Measurements from ENCODE around the gene SPRR2F. TPM values are rescaled to one million over a fixed set of nuclear protein-coding genes. Genes with fewer than 3 reads are reported as not detected.
"Not testable (repeated sequence)": the region's sequence is repeated elsewhere in the genome, so short reads cannot be mapped to it uniquely, and the experiment has no call there.

Gene SPRR2F
- total RNA-seq, 1 donor from 2014 or later, result 2.5 TPM

- Histone ChIP-seq H3K36me3 (no peaks in the 10 kb centered on the region), H3K27ac (no peak overlapping the region), H3K4me3 (no peak overlapping the region), H3K4me1 (no peaks in the 10 kb centered on the region), H3K9me3 (no peaks in the 10 kb centered on the region), H3K27me3 (no peaks in the 10 kb centered on the region)
- TF ChIP-seq POLR2A (IDR thresholded peaks at IDR 0.05), result no peak
- TF ChIP-seq CTCF (IDR thresholded peaks at IDR 0.05), result no peak
- TF ChIP-seq POLR2AphosphoS5 (IDR thresholded peaks at IDR 0.05; ENCODE audit: insufficient read depth in 1 of 2, low read depth in 1 of 2), result no peak
- intact Hi-C loops (cut with DNase I), result no loop called here
- DNase-seq (ENCODE audit: extremely low spot score in 2 of 2), result no peak
Observed at GRCh38 chr1:153122831-153123421, 9.6 kb upstream of the SPRR2F start.

GRCh38 chr1:153120945-153121344, 7.6 kb upstream of the SPRR2F start:
- no peak for DNase-seq (ENCODE audit: extremely low spot score in 2 of 2)
- intact Hi-C loops (cut with DNase I), result no loop called here
- no peaks in the 10 kb centered on the region for H3K4me1 ChIP-seq
- H3K27me3 ChIP-seq, result no peaks in the 10 kb centered on the region
- no peak overlapping the region for H3K4me3 ChIP-seq
- TF ChIP-seq POLR2A (IDR thresholded peaks at IDR 0.05), result no peak
- TF ChIP-seq POLR2AphosphoS5 (IDR thresholded peaks at IDR 0.05; ENCODE audit: insufficient read depth in 1 of 2, low read depth in 1 of 2), result no peak
- no peaks in the 10 kb centered on the region for H3K9me3 ChIP-seq
- H3K27ac ChIP-seq, result no peak overlapping the region
- no peaks in the 10 kb centered on the region for H3K36me3 ChIP-seq

- Histone ChIP-seq H3K4me3 (no peak overlapping the region), H3K4me1 (no peaks in the 10 kb centered on the region), H3K9me3 (no peaks in the 10 kb centered on the region), H3K36me3 (no peaks in the 10 kb centered on the region), H3K27me3 (no peaks in the 10 kb centered on the region), H3K27ac (no peak overlapping the region)
- TF ChIP-seq POLR2AphosphoS5 (IDR thresholded peaks at IDR 0.05; ENCODE audit: insufficient read depth in 1 of 2, low read depth in 1 of 2) (no peak), CTCF (IDR thresholded peaks at IDR 0.05) (no peak), POLR2A (IDR thresholded peaks at IDR 0.05) (no peak)
- intact Hi-C loops (cut with DNase I), result no loop called here
- no peak for DNase-seq (ENCODE audit: extremely low spot score in 2 of 2)
Observed at GRCh38 chr1:153119491-153119971, 6.2 kb upstream of the SPRR2F start.

- H3K36me3 ChIP-seq; H3K4me3 ChIP-seq; H3K27ac ChIP-seq; H3K9me3 ChIP-seq; intact Hi-C loops (cut with DNase I); H3K4me1 ChIP-seq; DNase-seq (ENCODE audit: extremely low spot score in 2 of 2); H3K27me3 ChIP-seq: not testable (repeated sequence)
Observed at GRCh38 chr1:153115264-153115663, 1.9 kb upstream of the SPRR2F start.

- H3K27ac ChIP-seq; H3K4me3 ChIP-seq; H3K9me3 ChIP-seq; H3K27me3 ChIP-seq; H3K4me1 ChIP-seq; H3K36me3 ChIP-seq; DNase-seq (ENCODE audit: extremely low spot score in 2 of 2); intact Hi-C loops (cut with DNase I): not testable (repeated sequence)
Observed at GRCh38 chr1:153112454-153112853, 862 bp downstream of the SPRR2F start.

GRCh38 chr1:153100245-153100644, 13.1 kb downstream of the SPRR2F start:
- intact Hi-C loops (cut with DNase I), result no loop called here
- H3K4me3 ChIP-seq, result no peak overlapping the region
- DNase-seq (ENCODE audit: extremely low spot score in 2 of 2), result no peak
- no peaks in the 10 kb centered on the region for H3K9me3 ChIP-seq
- H3K27me3 ChIP-seq, result no peaks in the 10 kb centered on the region
- no peaks in the 10 kb centered on the region for H3K4me1 ChIP-seq
- no peaks in the 10 kb centered on the region for H3K36me3 ChIP-seq
- TF ChIP-seq POLR2AphosphoS5 (IDR thresholded peaks at IDR 0.05; ENCODE audit: insufficient read depth in 1 of 2, low read depth in 1 of 2), result peak in 1 of 2 donors; percentile 79
- no peak for TF ChIP-seq POLR2A (IDR thresholded peaks at IDR 0.05)
- TF ChIP-seq CTCF (IDR thresholded peaks at IDR 0.05), result no peak
- H3K27ac ChIP-seq, result no peak overlapping the region
